H1 (cell line): ENCODE results near the gene ANKRD13B. TPM values are rescaled to one million over a fixed set of nuclear protein-coding genes. Genes with fewer than 3 reads are reported as not detected.
A peak's percentile ranks its signal among the peaks of the same experiment; 100 is the strongest.

Source experiments
- CTCF ChIA-PET: fragments of 300-600 bp; sonication (Branson Sonifier 250); formaldehyde crosslinking; loops from one replicate; lab custom pipeline; 2021; ENCODE audit not compliant: partially characterized antibody; lab: Charles Lee
- POLR2A ChIA-PET: fragments of 300-600 bp; sonication (Branson Sonifier 250); formaldehyde crosslinking; loops from one replicate; lab custom pipeline; 2021; ENCODE audit warnings: inconsistent platforms; ENCODE audit not compliant: partially characterized antibody; lab: Charles Lee
- DNase-seq, 2 experiments: peaks; one replicate each; pipeline versions ENCODE4 v3.0.0 to v3.0.0-alpha.2; 2010 to 2022; ENCODE audit warnings: low spot score in 2 of 2, low read depth in 1 of 2, mixed read lengths in 1 of 2
- FAIRE-seq: peaks from 2 replicates; lab custom pipeline; 2011; peaks lifted over from hg19 to GRCh38; lab: Jason Lieb, UNC
- H2AFZ ChIP-seq: 2 replicates; pipeline ENCODE4 v1.8.1; 2012; ENCODE audit warnings: low read length, inconsistent platforms
- H2AK5ac ChIP-seq: 2 replicates; pipeline ENCODE4 v1.6.1; 2013; ENCODE audit warnings: low read depth, low read length
- H2BK120ac ChIP-seq: replicated peaks from 2 replicates; pipeline ENCODE3; 2013; ENCODE audit warnings: low read depth, low read length, inconsistent platforms
- H2BK12ac ChIP-seq: 2 replicates; pipeline ENCODE4 v1.6.1; 2013; ENCODE audit warnings: low read depth, low read length
- H2BK15ac ChIP-seq: 2 replicates; pipeline ENCODE4 v1.6.1; 2013; ENCODE audit warnings: low read length
- H2BK20ac ChIP-seq: 2 replicates; pipeline ENCODE4 v1.6.1; 2013; ENCODE audit warnings: low read length
- H2BK5ac ChIP-seq: 2 replicates; pipeline ENCODE4 v1.6.1; 2013; ENCODE audit warnings: low read depth, low read length
- H3K14ac ChIP-seq: 2 replicates; pipeline ENCODE4 v1.6.1; 2013; ENCODE audit warnings: inconsistent platforms; ENCODE audit not compliant: insufficient read length
- H3K18ac ChIP-seq: 2 replicates; pipeline ENCODE4 v1.6.1; 2013; ENCODE audit warnings: low read length; ENCODE audit errors: extremely low read depth
- H3K23ac ChIP-seq: 2 replicates; pipeline ENCODE4 v1.6.1; 2013; ENCODE audit warnings: inconsistent platforms; ENCODE audit not compliant: insufficient read length
- H3K23me2 ChIP-seq: 2 replicates; pipeline ENCODE4 v1.6.1; 2013; ENCODE audit warnings: low read depth, low read length
- H3K27ac ChIP-seq: 2 replicates; pipeline ENCODE4 v1.6.1; 2011; ENCODE audit warnings: low read depth, low read length, inconsistent platforms
- H3K27me3 ChIP-seq, 4 experiments: replicated peaks in 1 of 4; 1 replicate in 1 of 4; 2 replicates in 3 of 4; pipeline versions ENCODE4 v1.6.1 to v1.8.1; 2011 to 2013; ENCODE audit warnings: low read length in 3 of 4, mild to moderate bottlenecking in 3 of 4, inconsistent platforms in 2 of 4, mixed read lengths in 2 of 4, moderate library complexity in 1 of 4; ENCODE audit not compliant: control insufficient read depth in 3 of 4, insufficient read depth in 3 of 4; ENCODE audit errors: extremely low read depth in 1 of 4
- H3K36me3 ChIP-seq, 4 experiments: 2 replicates each; pipeline versions ENCODE4 v1.6.1 to v1.8.1; 2011 to 2013; ENCODE audit warnings: mild to moderate bottlenecking in 4 of 4, low read length in 3 of 4, moderate library complexity in 2 of 4, control low read depth in 1 of 4, inconsistent platforms in 1 of 4; ENCODE audit not compliant: insufficient read depth in 4 of 4, control insufficient read depth in 2 of 4
- H3K4ac ChIP-seq: replicated peaks from 2 replicates; pipeline ENCODE3; 2013; ENCODE audit warnings: low read length, low read depth, mixed read lengths, inconsistent platforms; ENCODE audit not compliant: insufficient read length
- H3K4me1 ChIP-seq, 4 experiments: replicated peaks in 1 of 4; 1 replicate in 1 of 4; 2 replicates in 3 of 4; pipeline versions ENCODE4 v1.6.1 to v1.8.1; 2011 to 2013; ENCODE audit warnings: low read length in 3 of 4, inconsistent platforms in 2 of 4, mixed read lengths in 1 of 4; ENCODE audit not compliant: insufficient read depth in 4 of 4, control insufficient read depth in 3 of 4
- H3K4me2 ChIP-seq, 2 experiments: 2 replicates each; pipeline versions ENCODE4 v1.6.1 to v1.8.1; 2011 to 2013; ENCODE audit warnings: low read depth in 2 of 2, low read length in 2 of 2, control low read depth in 1 of 2, inconsistent platforms in 1 of 2, mild to moderate bottlenecking in 1 of 2; ENCODE audit not compliant: insufficient read depth in 1 of 2
- H3K4me3 ChIP-seq, 4 experiments: fragments of 200-600, 300-600 bp in 1 of 4; sonication (generic), shearing (Covaris generic), sonication (Bioruptor Twin) in 1 of 4; 2 replicates each; pipeline versions ENCODE4 v1.5.1 to v1.8.1; 2011 to 2016; ENCODE audit warnings: low read length in 4 of 4, low read depth in 3 of 4, control low read depth in 2 of 4, inconsistent platforms in 2 of 4, mild to moderate bottlenecking in 2 of 4, mixed read lengths in 1 of 4, moderate library complexity in 1 of 4; ENCODE audit not compliant: insufficient read depth in 2 of 4; ENCODE audit errors: extremely low read depth in 1 of 4
- H3K56ac ChIP-seq: replicated peaks from 2 replicates; pipeline ENCODE3; 2013; ENCODE audit warnings: low read depth, mild to moderate bottlenecking, mixed read lengths, low read length, inconsistent platforms; ENCODE audit not compliant: insufficient read length
- H3K79me1 ChIP-seq: 2 replicates; pipeline ENCODE4 v1.6.1; 2013; ENCODE audit warnings: low read depth, low read length, control low read depth
- H3K79me2 ChIP-seq, 2 experiments: 2 replicates each; pipeline versions ENCODE4 v1.6.1 to v1.8.1; 2012 to 2013; ENCODE audit warnings: low read length in 2 of 2, mild to moderate bottlenecking in 2 of 2, inconsistent platforms in 1 of 2; ENCODE audit not compliant: insufficient read depth in 2 of 2, control insufficient read depth in 1 of 2
- H3K9ac ChIP-seq, 4 experiments: replicated peaks in 1 of 4; 1 replicate in 1 of 4; 2 replicates in 3 of 4; pipeline versions ENCODE4 v1.6.1 to v1.8.1; 2011 to 2013; ENCODE audit warnings: low read depth in 3 of 4, low read length in 3 of 4, control low read depth in 2 of 4, mild to moderate bottlenecking in 2 of 4, moderate library complexity in 2 of 4, inconsistent platforms in 1 of 4; ENCODE audit errors: extremely low read depth in 1 of 4
- H3K9me3 ChIP-seq, 2 experiments: 2 replicates each; pipeline versions ENCODE4 v1.6.1 to v1.8.1; 2012 to 2013; ENCODE audit warnings: mild to moderate bottlenecking in 2 of 2, moderate library complexity in 2 of 2, control low read depth in 1 of 2, inconsistent platforms in 1 of 2, low read depth in 1 of 2, low read length in 1 of 2, mixed read lengths in 1 of 2; ENCODE audit not compliant: insufficient read depth in 2 of 2
- H4K20me1 ChIP-seq, 2 experiments: replicated peaks in 1 of 2; 2 replicates each; pipeline versions ENCODE3 to v1.8.1; 2011 to 2013; ENCODE audit warnings: inconsistent platforms in 2 of 2, low read length in 2 of 2, mild to moderate bottlenecking in 1 of 2; ENCODE audit not compliant: insufficient read depth in 2 of 2, control insufficient read depth in 1 of 2
- H4K5ac ChIP-seq: 2 replicates; pipeline ENCODE4 v1.6.1; 2013; ENCODE audit warnings: low read length, low read depth, mixed read lengths, inconsistent platforms; ENCODE audit not compliant: insufficient read length
- H4K8ac ChIP-seq: 2 replicates; pipeline ENCODE4 v1.8.0; 2013; ENCODE audit warnings: mild to moderate bottlenecking, moderate library complexity, low read length, inconsistent platforms; ENCODE audit not compliant: insufficient read depth; ENCODE audit errors: extremely low read depth
- H4K91ac ChIP-seq: replicated peaks from 2 replicates; pipeline ENCODE3; 2013; ENCODE audit warnings: low read length, mixed read lengths, inconsistent platforms; ENCODE audit not compliant: insufficient read length
- CHD1 ChIP-seq: IDR thresholded peaks from 2 replicates; pipeline ENCODE4 v1.6.1; 2012; ENCODE audit warnings: low read depth, low read length, improper control_type of control experiment
- CTCF ChIP-seq, 3 experiments: IDR thresholded peaks; 1 replicate in 2 of 3; 2 replicates in 1 of 3; pipeline versions ENCODE4 v1.5.1 to v1.6.1; 2011; ENCODE audit warnings: low read length in 3 of 3, mild to moderate bottlenecking in 3 of 3, inconsistent platforms in 2 of 3, low read depth in 1 of 3, moderate library complexity in 1 of 3; ENCODE audit not compliant: insufficient read depth in 1 of 3; ENCODE audit errors: control extremely low read depth in 1 of 3
- GABPA ChIP-seq: IDR thresholded peaks from 2 replicates; pipeline ENCODE4 v1.6.1; 2011; ENCODE audit warnings: mild to moderate bottlenecking, low read length, moderate library complexity, borderline replicate concordance; ENCODE audit not compliant: insufficient read depth
- RAD21 ChIP-seq, 2 experiments: IDR thresholded peaks in 1 of 2; conservative IDR thresholded peaks in 1 of 2; 2 replicates each; pipeline ENCODE4 v1.6.1; 2011; ENCODE audit warnings: low read depth in 2 of 2, low read length in 2 of 2, improper control_type of control experiment in 1 of 2, inconsistent platforms in 1 of 2, mild to moderate bottlenecking in 1 of 2, moderate library complexity in 1 of 2
- TAF7 ChIP-seq: optimal IDR thresholded peaks from 2 replicates; pipeline ENCODE3; 2011; ENCODE audit warnings: low read depth, mild to moderate bottlenecking, inconsistent platforms, low read length, moderate library complexity, borderline replicate concordance
- WGBS, 2 experiments: shearing (Covaris generic) in 1 of 2; methylation state at CpG; one replicate each; pipeline versions ENCODE4 v1.1.6 to v1.1.7; 2013 to 2015; ENCODE audit warnings: low lambda C conversion rate in 2 of 2, mixed read lengths in 2 of 2, inconsistent platforms in 1 of 2, low coverage in 1 of 2, missing lambda C conversion rate in 1 of 2; ENCODE audit not compliant: insufficient replicate concordance in 2 of 2, insufficient coverage in 1 of 2, insufficient read length in 1 of 2; ENCODE audit errors: extremely low coverage in 1 of 2, missing lambda C conversion rate in 1 of 2; 5-methylcytosine and 5-hydroxymethylcytosine counted together
- polyA plus RNA-seq, 7 experiments: library from polyadenylated mRNA; depleted of rRNA in 3 of 7; stranded (reverse) in 5 of 7; unstranded in 2 of 7; fragments of >200 nt in 5 of 7; fragments of 200-250 nt in 2 of 7; gene quantifications; 1 replicate in 5 of 7; 2 replicates in 1 of 7; 4 replicates in 1 of 7; pipeline versions ENCODE4 v1.2.1 to v1.2.3, GENCODE V29; 2011 to 2013; ENCODE audit warnings: missing spikeins in 2 of 7, mixed read lengths in 2 of 7
- total RNA-seq: library from RNA; stranded (reverse); fragmentation: NEBNext Ultra II Directional; extraction: Animal tissue kit (Norgen Biotek cat#: 25700); gene quantifications from 2 replicates; pipeline ENCODE4 v1.2.1, GENCODE V29; 2021

The ANKRD13B gene
- total and polyA plus RNA-seq, 2 of the 8 experiments (the other 6 are each of a cell fraction or from before 2014, with no cell fraction given), result 16.4 to 48.5 TPM

GRCh38 chr17:29585080-29585751, 7.7 kb upstream of the ANKRD13B start:
- Histone ChIP-seq H4K8ac (no peak overlapping the region), H3K9me3 (no peaks in the 10 kb centered on the region), H3K36me3 (0 out of 8 replicates have a peak, but pooled peaks cover 0 to 6% (median 1%) of the 10 kb centered on the region in 4 experiments), H3K4me1 (peaks cover 7 to 31% (median 25%) of the 10 kb centered on the region in 4 experiments), H3K4me3 (no peak overlapping the region), H3K4me2 (no peak overlapping the region; a peak in 1 of 4 replicates), H3K9ac (no peak overlapping the region), H2AK5ac (peak overlapping the region; percentile 86; the same call in 1 of the 2 replicates), H2AFZ (no peak overlapping the region), H3K79me1 (peaks cover 19% of the 10 kb centered on the region)
- DNase-seq, result no peak
- CTCF ChIA-PET, result interaction anchor here (0.6 to 14.8 kb wide), 6 partner anchors 9 to 307 kb away, joined by 3 to 193 read pairs (median 6); partner anchors contain the start of genes ABHD15, CORO6 and TP53I13
- POLR2A ChIA-PET, result interaction anchor here (1.0 to 1.5 kb wide), 2 partner anchors 14 to 291 kb away, joined by 3 to 6 read pairs; partner anchors contain the start of gene NUFIP2
- TF ChIP-seq CHD1 (no peak), CTCF (IDR thresholded peaks at IDR 0.05; ENCODE audit: control extremely low read depth in 1 of 3, insufficient read depth in 1 of 3, low read depth in 1 of 3, low read length in 3 of 3) (peak; percentile 35 to 72 (median 53)), GABPA (no peak), RAD21 (IDR thresholded peaks at IDR 0.05 in 1 of 2, conservative IDR thresholded peaks at IDR 0.05 in 1 of 2; ENCODE audit: low read depth in 2 of 2, low read length in 2 of 2) (peak; percentile 17 to 37; a peak in 3 of 4 replicates), TAF7 (no peak)
- TF ChIP-seq, all 59 proteins: peak for 2
- Histone ChIP-seq H3K27ac (no peak overlapping the region), H3K79me2 (peaks cover 0 to 42% of the 10 kb centered on the region in 2 experiments; a peak in 2 of 4 replicates), H2BK5ac (peak overlapping the region; percentile 86), H3K23ac (no peak overlapping the region), H2BK120ac (no peak overlapping the region), H4K20me1 (peaks cover 15 to 36% of the 10 kb centered on the region in 2 experiments), H4K5ac (no peak overlapping the region), H2BK12ac (peak overlapping the region; percentile 99; the same call in 1 of the 2 replicates), H3K27me3 (peaks cover 0 to 6% (median 3%) of the 10 kb centered on the region in 4 experiments; a peak in 2 of 7 replicates), H3K4ac (peak overlapping the region; percentile 75), H2BK20ac (peak overlapping the region; percentile 21; the same call in 1 of the 2 replicates), H4K91ac (no peak overlapping the region), H3K56ac (no peak overlapping the region), H3K14ac (no peak overlapping the region), H3K18ac (peak overlapping the region; percentile 51; the same call in 1 of the 2 replicates), H2BK15ac (peak overlapping the region; percentile 90; the same call in 1 of the 2 replicates), H3K23me2 (peaks cover 13% of the 10 kb centered on the region; the same call in 1 of the 2 replicates)
- 80% methylated on average over 8 of the region's 8 CpGs; no CpG with 5 or more reads in 1 of the 2 experiments for WGBS, 2 experiments
- no peak for FAIRE-seq
